ENCODE data around the gene CLEC2L.

The CLEC2L gene

GRCh38 chr7:139557857-139558581 lies 34.5 kb downstream of the CLEC2L start:
- DNase-seq, result no peak

GRCh38 chr7:139559364-139560105 lies 36.0 kb downstream of the CLEC2L start:
- no peak for DNase-seq

GRCh38 chr7:139560199-139560598 lies 36.7 kb downstream of the CLEC2L start:
- no peak for DNase-seq

- no peak for DNase-seq
Measured at GRCh38 chr7:139560678-139561077, 37.2 kb downstream of the CLEC2L start.

GRCh38 chr7:139562491-139562890 lies 39.0 kb downstream of the CLEC2L start:
- DNase-seq, result no peak

GRCh38 chr7:139562961-139563565 lies 39.6 kb downstream of the CLEC2L start:
- DNase-seq, result no peak

- DNase-seq, result no peak
Measured at GRCh38 chr7:139563856-139564255, 40.4 kb downstream of the CLEC2L start.

- DNase-seq, result no peak
Measured at GRCh38 chr7:139566075-139566474, 42.6 kb downstream of the CLEC2L start.

GRCh38 chr7:139566736-139567646 lies 43.5 kb downstream of the CLEC2L start:
- no peak for DNase-seq

GRCh38 chr7:139567647-139568345 lies 44.3 kb downstream of the CLEC2L start:
- no peak for DNase-seq

- DNase-seq, result no peak
Measured at GRCh38 chr7:139568346-139568675, 44.8 kb downstream of the CLEC2L start.

GRCh38 chr7:139568813-139569490 lies 45.5 kb downstream of the CLEC2L start:
- no peak for DNase-seq

- no peak for DNase-seq
Measured at GRCh38 chr7:139570119-139570518, 46.6 kb downstream of the CLEC2L start.

GRCh38 chr7:139570626-139571025 lies 47.1 kb downstream of the CLEC2L start:
- no peak for DNase-seq

GRCh38 chr7:139571190-139571589 lies 47.7 kb downstream of the CLEC2L start:
- DNase-seq, result no peak

GRCh38 chr7:139571651-139572050 lies 48.2 kb downstream of the CLEC2L start:
- DNase-seq, result no peak

- no peak for DNase-seq
Measured at GRCh38 chr7:139572071-139572470, 48.6 kb downstream of the CLEC2L start.

- no peak for DNase-seq
Measured at GRCh38 chr7:139572704-139573385, 49.4 kb downstream of the CLEC2L start.

GRCh38 chr7:139573871-139574270 lies 50.4 kb downstream of the CLEC2L start:
- DNase-seq, result no peak

- no peak for DNase-seq
Measured at GRCh38 chr7:139574618-139575337, 51.3 kb downstream of the CLEC2L start.

- DNase-seq, result no peak
Measured at GRCh38 chr7:139575338-139575680, 51.8 kb downstream of the CLEC2L start.
